HepG2 (cell line): ENCODE measurements around the gene SMAD3. TPM values are rescaled to one million over a fixed set of nuclear protein-coding genes. Genes with fewer than 3 reads are reported as not detected.

ENCODE experiments used
- ATAC-seq: fragments of 200-7000 bp; cut with Tn5 transposase; 3 replicates; pipeline ENCODE4 v1.9.1; 2020; ENCODE audit warnings: mild to moderate bottlenecking, moderate library complexity
- BruUV-seq: library from RNA; stranded (reverse); fragments of 400-500 nt; replicated peaks from 2 replicates; lab custom pipeline; 2021; lab: Mats Ljungman, UMichigan
- CTCF ChIA-PET: fragments of 300-600 bp; formaldehyde crosslinking; extraction: SDS; loops from one replicate; lab custom pipeline; 2021; ENCODE audit warnings: low total read pairs, inconsistent platforms, low intra/inter-chr PET ratio; lab: Yijun Ruan, JAX
- POLR2A ChIA-PET: fragments of 350-600 bp; sonication (Branson Sonifier 250); formaldehyde crosslinking; loops from one replicate; lab custom pipeline; 2020; ENCODE audit warnings: antibody characterized with exemption, inconsistent platforms; lab: Yijun Ruan, JAX
- DNase-seq: peaks from one replicate; pipeline ENCODE4 v3.0.0-alpha.2; 2015; ENCODE audit warnings: low spot score
- FAIRE-seq: peaks from 3 replicates; lab custom pipeline; 2011; peaks lifted over from hg19 to GRCh38; lab: Jason Lieb, UNC
- H2AFZ ChIP-seq: one replicate; pipeline ENCODE4 v1.6.1; 2011; ENCODE audit warnings: low read length, inconsistent platforms
- H3K27ac ChIP-seq: fragments of 300-600 bp; 3 replicates; pipeline ENCODE4 v1.8.0; 2011; ENCODE audit warnings: mixed run types, mild to moderate bottlenecking, mixed read lengths, low read length, inconsistent platforms; ENCODE audit not compliant: insufficient read depth; ENCODE audit errors: extremely low read length
- H3K27me3 ChIP-seq, 2 experiments: fragments of 200-600 bp in 1 of 2; 2 replicates in 1 of 2; 3 replicates in 1 of 2; pipeline versions ENCODE4 v1.6.0 to v1.8.0; 2011; ENCODE audit warnings: low read length in 2 of 2, mild to moderate bottlenecking in 2 of 2, moderate library complexity in 2 of 2, inconsistent platforms in 1 of 2; ENCODE audit not compliant: insufficient read depth in 2 of 2, control insufficient read depth in 1 of 2
- H3K36me3 ChIP-seq, 2 experiments: fragments of 200-600 bp in 1 of 2; replicated peaks in 1 of 2; 2 replicates in 1 of 2; 3 replicates in 1 of 2; pipeline versions ENCODE4 v1.5.1 to v1.8.0; 2011; ENCODE audit warnings: low read length in 2 of 2, inconsistent platforms in 1 of 2; ENCODE audit not compliant: insufficient read depth in 2 of 2, control insufficient read depth in 1 of 2
- H3K4me1 ChIP-seq: 2 replicates; pipeline ENCODE4 v1.5.1; 2012; ENCODE audit warnings: low read length, inconsistent platforms; ENCODE audit not compliant: insufficient read depth
- H3K4me2 ChIP-seq: 2 replicates; pipeline ENCODE4 v1.6.0; 2011; ENCODE audit warnings: low read depth, low read length, inconsistent platforms
- H3K4me3 ChIP-seq, 3 experiments: fragments of 200-600 bp in 1 of 3; sonication (generic), shearing (Covaris generic) in 1 of 3; replicated peaks in 1 of 3; 2 replicates each; pipeline ENCODE4 v1.5.1; 2011 to 2016; ENCODE audit warnings: low read length in 3 of 3, inconsistent platforms in 2 of 3, low read depth in 2 of 3, mild to moderate bottlenecking in 2 of 3, control low read depth in 1 of 3, mixed read lengths in 1 of 3; ENCODE audit not compliant: insufficient read depth in 1 of 3
- H3K79me2 ChIP-seq: one replicate; pipeline ENCODE4 v1.6.1; 2011; ENCODE audit warnings: low read length, inconsistent platforms; ENCODE audit not compliant: insufficient read depth
- H3K9ac ChIP-seq: 2 replicates; pipeline ENCODE4 v1.6.0; 2011; ENCODE audit warnings: mild to moderate bottlenecking, low read depth, low read length, inconsistent platforms; ENCODE audit not compliant: insufficient read depth
- H3K9me3 ChIP-seq: 2 replicates; pipeline ENCODE4 v1.5.1; 2012; ENCODE audit warnings: mild to moderate bottlenecking, low read length
- H4K20me1 ChIP-seq: 2 replicates; pipeline ENCODE4 v1.6.0; 2011; ENCODE audit warnings: inconsistent platforms, mild to moderate bottlenecking, low read length, moderate library complexity; ENCODE audit not compliant: insufficient read depth
- DMAP1 ChIP-seq: IDR thresholded peaks from 2 replicates; pipeline ENCODE4 v1.6.1; 2016
- HNRNPH1 ChIP-seq: fragments of 200-400 bp; formaldehyde crosslinking; optimal IDR thresholded peaks from 2 replicates; pipeline ENCODE3; 2017; ENCODE audit warnings: mild to moderate bottlenecking, low read depth, low read length
- HNRNPL ChIP-seq: fragments of 200-400 bp; formaldehyde crosslinking; IDR thresholded peaks from 2 replicates; pipeline ENCODE4 v1.6.1; 2017; ENCODE audit warnings: mild to moderate bottlenecking, low read depth, low read length
- NFE2L2 ChIP-seq: fragments of 150-350 bp; IDR thresholded peaks from 2 replicates; pipeline ENCODE4 v1.6.1; 2014; ENCODE audit warnings: low read length
- PAX8 ChIP-seq: sonication (generic); formaldehyde crosslinking; IDR thresholded peaks from 2 replicates; pipeline ENCODE4 v1.8.0; 2022; ENCODE audit warnings: mild to moderate bottlenecking, missing genetic modification reagents, borderline replicate concordance
- PLRG1 ChIP-seq: fragments of 450-650 bp; conservative IDR thresholded peaks from 2 replicates; pipeline ENCODE4 v1.6.1; 2016
- ZNF124 ChIP-seq: sonication (generic); formaldehyde crosslinking; IDR thresholded peaks from 2 replicates; pipeline ENCODE4 v1.4.0; 2020; ENCODE audit warnings: missing genetic modification reagents
- ZNF7 ChIP-seq: IDR thresholded peaks from 2 replicates; pipeline ENCODE4 v1.6.1; 2016; ENCODE audit warnings: missing biosample characterization, missing genetic modification reagents
- ZNF724P ChIP-seq: sonication (generic); formaldehyde crosslinking; IDR thresholded peaks from 2 replicates; pipeline ENCODE4 v1.8.0; 2022; ENCODE audit warnings: missing genetic modification reagents, borderline replicate concordance
- ZSCAN21 ChIP-seq: sonication (generic); formaldehyde crosslinking; IDR thresholded peaks from 2 replicates; pipeline ENCODE4 v1.8.0; 2022; ENCODE audit warnings: mild to moderate bottlenecking, missing genetic modification reagents, moderate library complexity, borderline replicate concordance
- ZSCAN9 ChIP-seq: IDR thresholded peaks from 2 replicates; pipeline ENCODE4 v1.6.1; 2016; ENCODE audit warnings: borderline replicate concordance
- WGBS: methylation state at CpG from one replicate; pipeline ENCODE4 v1.1.6; 2017; ENCODE audit warnings: low lambda C conversion rate; 5-methylcytosine and 5-hydroxymethylcytosine counted together
- in situ Hi-C: cut with HindIII; loops from 2 replicates; pipeline ENCODE4 v1.10.0; 2017; ENCODE audit warnings: low pct_unique_long_range_greater_than_20kb; ENCODE audit not compliant: extremely low pct_ligation_motif_present
- intact Hi-C: fragments of 100-400 bp; cut with micrococcal nuclease; formaldehyde crosslinking; loops from one replicate; pipeline ENCODE4 v1.10.0; 2022; ENCODE audit not compliant: unreplicated experiment
- polyA plus RNA-seq, 8 experiments: library from polyadenylated mRNA; depleted of rRNA in 3 of 8; stranded (reverse) in 7 of 8; unstranded in 1 of 8; fragments of >200 nt; fragmentation: Illumina TruSeq in 4 of 8; extraction: Trizol in 4 of 8; gene quantifications; 2 replicates each; pipeline versions ENCODE4 v1.2.1 to v1.2.3, GENCODE V29; 2011 to 2016; ENCODE audit warnings: low read depth in 4 of 8, missing spikeins in 1 of 8, mixed read lengths in 1 of 8; ENCODE audit not compliant: insufficient read depth in 1 of 8
- total RNA-seq, 5 experiments: library from RNA; depleted of rRNA; stranded (reverse); fragments of >200 nt; fragmentation: Illumina TruSeq; extraction: Trizol; gene quantifications; 2 replicates each; pipeline ENCODE4 v1.2.3, GENCODE V29; 2016; ENCODE audit warnings: low read depth in 1 of 5
- TF ChIP-seq, protein P1 (sequence below): sonication (generic); formaldehyde crosslinking; IDR thresholded peaks from 2 replicates; pipeline ENCODE4 v1.5.0; 2020; ENCODE audit warnings: mild to moderate bottlenecking, missing genetic modification reagents
- TF ChIP-seq, protein P2 (sequence below): sonication (generic); formaldehyde crosslinking; IDR thresholded peaks from 2 replicates; pipeline ENCODE4 v1.4.0; 2020; ENCODE audit warnings: missing genetic modification reagents
- TF ChIP-seq, protein P3 (sequence below), 2 experiments: fragments of 450-650 bp in 1 of 2; sonication (generic) in 1 of 2; formaldehyde crosslinking in 1 of 2; IDR thresholded peaks; 2 replicates each; pipeline versions ENCODE4 v1.6.1 to v1.8.0; 2016 to 2022; ENCODE audit warnings: antibody characterized with exemption in 1 of 2, mild to moderate bottlenecking in 1 of 2, missing genetic modification reagents in 1 of 2

The SMAD3 gene
- total and polyA plus RNA-seq, 2 of the 13 experiments (the other 11 are each of a cell fraction or from before 2014, with no cell fraction given): 8.6 to 56.3 TPM

DNA sequence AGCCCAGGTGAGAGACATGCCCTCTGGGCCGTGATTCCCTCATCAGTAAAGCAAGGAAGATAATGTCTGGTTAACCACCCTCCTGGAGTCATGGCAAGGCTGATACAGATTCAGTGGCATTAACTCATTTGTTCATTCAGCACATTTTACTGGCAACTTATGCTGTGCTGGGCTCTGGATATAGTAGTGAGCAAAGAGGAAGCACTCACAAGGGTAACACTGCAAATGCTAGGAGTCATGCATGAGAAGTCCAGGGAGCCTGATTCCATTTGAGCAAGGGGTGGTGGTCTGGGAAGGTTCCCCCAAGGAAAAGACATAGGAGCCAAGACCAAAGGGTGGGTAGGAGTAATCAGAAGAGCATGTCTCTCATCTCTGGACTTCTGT is 50.2 kb downstream of the SMAD3 start:
- Histone ChIP-seq H3K4me2 (no peak overlapping the region), H4K20me1 (peaks cover 76% of the 10 kb centered on the region), H3K9ac (no peak overlapping the region), H3K27me3 (no peaks in the 10 kb centered on the region), H3K9me3 (no peaks in the 10 kb centered on the region), H3K79me2 (peaks cover 89% of the 10 kb centered on the region), H3K4me3 (no peak overlapping the region), H3K27ac (no peak overlapping the region), H2AFZ (no peak overlapping the region), H3K36me3 (peaks cover 0 to 25% of the 10 kb centered on the region in 2 experiments; a peak in 3 of 5 replicates), H3K4me1 (peaks cover 73% of the 10 kb centered on the region)
- no CpG with 5 or more reads among the region's 1 CpG for WGBS
- ATAC-seq (no peak), FAIRE-seq (no peak), DNase-seq (no peak)
- intact Hi-C loops (no loop called here), in situ Hi-C loops (no loop called here)
- ChIA-PET CTCF (no interaction called here), POLR2A (interaction anchor here (1.2 to 2.2 kb wide), 4 partner anchors 10 to 50 kb away, joined by 4 to 17 read pairs (median 8); partner anchors contain the start of gene SMAD3)
- no TSS peak for BruUV-seq
- TF ChIP-seq HNRNPH1 (no peak), ZNF724P (CRISPR knock-in tag) (no peak), ZNF7 (CRISPR knock-in tag) (no peak), DMAP1 (CRISPR knock-in tag) (no peak), PLRG1 (no peak), NFE2L2 (no peak), ZNF124 (CRISPR knock-in tag) (no peak), PAX8 (CRISPR knock-in tag) (no peak), ZSCAN21 (CRISPR knock-in tag) (no peak), ZSCAN9 (CRISPR knock-in tag) (no peak), HNRNPL (no peak)
- TF ChIP-seq, protein P1, sequence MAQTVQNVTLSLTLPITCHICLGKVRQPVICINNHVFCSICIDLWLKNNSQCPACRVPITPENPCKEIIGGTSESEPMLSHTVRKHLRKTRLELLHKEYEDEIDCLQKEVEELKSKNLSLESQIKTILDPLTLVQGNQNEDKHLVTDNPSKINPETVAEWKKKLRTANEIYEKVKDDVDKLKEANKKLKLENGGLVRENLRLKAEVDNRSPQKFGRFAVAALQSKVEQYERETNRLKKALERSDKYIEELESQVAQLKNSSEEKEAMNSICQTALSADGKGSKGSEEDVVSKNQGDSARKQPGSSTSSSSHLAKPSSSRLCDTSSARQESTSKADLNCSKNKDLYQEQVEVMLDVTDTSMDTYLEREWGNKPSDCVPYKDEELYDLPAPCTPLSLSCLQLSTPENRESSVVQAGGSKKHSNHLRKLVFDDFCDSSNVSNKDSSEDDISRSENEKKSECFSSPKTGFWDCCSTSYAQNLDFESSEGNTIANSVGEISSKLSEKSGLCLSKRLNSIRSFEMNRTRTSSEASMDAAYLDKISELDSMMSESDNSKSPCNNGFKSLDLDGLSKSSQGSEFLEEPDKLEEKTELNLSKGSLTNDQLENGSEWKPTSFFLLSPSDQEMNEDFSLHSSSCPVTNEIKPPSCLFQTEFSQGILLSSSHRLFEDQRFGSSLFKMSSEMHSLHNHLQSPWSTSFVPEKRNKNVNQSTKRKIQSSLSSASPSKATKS (CRISPR knock-in tag): no peak
- TF ChIP-seq, protein P2, sequence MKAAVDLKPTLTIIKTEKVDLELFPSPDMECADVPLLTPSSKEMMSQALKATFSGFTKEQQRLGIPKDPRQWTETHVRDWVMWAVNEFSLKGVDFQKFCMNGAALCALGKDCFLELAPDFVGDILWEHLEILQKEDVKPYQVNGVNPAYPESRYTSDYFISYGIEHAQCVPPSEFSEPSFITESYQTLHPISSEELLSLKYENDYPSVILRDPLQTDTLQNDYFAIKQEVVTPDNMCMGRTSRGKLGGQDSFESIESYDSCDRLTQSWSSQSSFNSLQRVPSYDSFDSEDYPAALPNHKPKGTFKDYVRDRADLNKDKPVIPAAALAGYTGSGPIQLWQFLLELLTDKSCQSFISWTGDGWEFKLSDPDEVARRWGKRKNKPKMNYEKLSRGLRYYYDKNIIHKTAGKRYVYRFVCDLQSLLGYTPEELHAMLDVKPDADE (CRISPR knock-in tag): no peak
- TF ChIP-seq, protein P3, sequence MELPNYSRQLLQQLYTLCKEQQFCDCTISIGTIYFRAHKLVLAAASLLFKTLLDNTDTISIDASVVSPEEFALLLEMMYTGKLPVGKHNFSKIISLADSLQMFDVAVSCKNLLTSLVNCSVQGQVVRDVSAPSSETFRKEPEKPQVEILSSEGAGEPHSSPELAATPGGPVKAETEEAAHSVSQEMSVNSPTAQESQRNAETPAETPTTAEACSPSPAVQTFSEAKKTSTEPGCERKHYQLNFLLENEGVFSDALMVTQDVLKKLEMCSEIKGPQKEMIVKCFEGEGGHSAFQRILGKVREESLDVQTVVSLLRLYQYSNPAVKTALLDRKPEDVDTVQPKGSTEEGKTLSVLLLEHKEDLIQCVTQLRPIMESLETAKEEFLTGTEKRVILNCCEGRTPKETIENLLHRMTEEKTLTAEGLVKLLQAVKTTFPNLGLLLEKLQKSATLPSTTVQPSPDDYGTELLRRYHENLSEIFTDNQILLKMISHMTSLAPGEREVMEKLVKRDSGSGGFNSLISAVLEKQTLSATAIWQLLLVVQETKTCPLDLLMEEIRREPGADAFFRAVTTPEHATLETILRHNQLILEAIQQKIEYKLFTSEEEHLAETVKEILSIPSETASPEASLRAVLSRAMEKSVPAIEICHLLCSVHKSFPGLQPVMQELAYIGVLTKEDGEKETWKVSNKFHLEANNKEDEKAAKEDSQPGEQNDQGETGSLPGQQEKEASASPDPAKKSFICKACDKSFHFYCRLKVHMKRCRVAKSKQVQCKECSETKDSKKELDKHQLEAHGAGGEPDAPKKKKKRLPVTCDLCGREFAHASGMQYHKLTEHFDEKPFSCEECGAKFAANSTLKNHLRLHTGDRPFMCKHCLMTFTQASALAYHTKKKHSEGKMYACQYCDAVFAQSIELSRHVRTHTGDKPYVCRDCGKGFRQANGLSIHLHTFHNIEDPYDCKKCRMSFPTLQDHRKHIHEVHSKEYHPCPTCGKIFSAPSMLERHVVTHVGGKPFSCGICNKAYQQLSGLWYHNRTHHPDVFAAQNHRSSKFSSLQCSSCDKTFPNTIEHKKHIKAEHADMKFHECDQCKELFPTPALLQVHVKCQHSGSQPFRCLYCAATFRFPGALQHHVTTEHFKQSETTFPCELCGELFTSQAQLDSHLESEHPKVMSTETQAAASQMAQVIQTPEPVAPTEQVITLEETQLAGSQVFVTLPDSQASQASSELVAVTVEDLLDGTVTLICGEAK (IDR thresholded peaks at IDR 0.05): no peak
- TF ChIP-seq, protein P3 (CRISPR knock-in tag; IDR thresholded peaks at IDR 0.05): no peak
